Measurements from ENCODE around the gene ETNPPL.

DNA sequence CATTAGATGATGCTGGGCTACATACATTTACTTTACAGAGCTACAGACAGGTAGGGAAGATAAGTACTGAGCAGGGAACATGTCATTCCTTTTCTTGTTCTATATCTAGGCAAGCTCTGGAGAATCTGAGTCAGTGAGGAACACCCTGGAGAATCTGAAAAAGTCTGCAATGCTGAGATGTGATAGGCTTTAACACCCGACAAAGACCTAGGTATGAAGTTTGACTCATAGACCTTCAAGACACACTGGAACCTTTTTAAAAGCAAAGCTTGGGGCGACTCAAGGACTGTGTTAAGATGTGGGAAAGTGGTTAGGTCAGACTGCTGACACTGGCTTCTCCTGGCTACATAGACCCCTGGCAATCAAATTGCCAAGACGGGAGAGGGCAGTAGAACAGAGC lies 69.6 kb downstream of the ETNPPL start:
- TF ChIP-seq TAF1 (IDR thresholded peaks at IDR 0.05; ENCODE audit: low read depth, low read length) (no peak), POLR2A (IDR thresholded peaks at IDR 0.05; ENCODE audit: low read depth, low read length) (no peak), POLR2AphosphoS5 (IDR thresholded peaks at IDR 0.05; ENCODE audit: low read depth, low read length) (no peak)
